Caco-2 (cell line): ENCODE results near the gene AKR1C4. TPM values are rescaled to one million over a fixed set of nuclear protein-coding genes. Genes with fewer than 3 reads are reported as not detected.
"Not testable (repeated sequence)": the region's sequence is repeated elsewhere in the genome, so short reads cannot be mapped to it uniquely, and the experiment has no call there.

Experiments used
- BruUV-seq: library from RNA; stranded (reverse); fragments of 400-500 nt; replicated peaks from 2 replicates; lab custom pipeline; 2021; lab: Mats Ljungman, UMichigan
- CTCF ChIA-PET: fragments of 300-600 bp; sonication (Branson Sonifier 250); formaldehyde crosslinking; loops from one replicate; lab custom pipeline; 2022; ENCODE audit warnings: antibody characterized with exemption; lab: Charles Lee
- POLR2A ChIA-PET: fragments of 300-600 bp; sonication (Branson Sonifier 250); formaldehyde crosslinking; loops from one replicate; lab custom pipeline; 2022; ENCODE audit warnings: antibody characterized with exemption; lab: Charles Lee
- DNase-seq, 2 experiments: peaks; one replicate each; pipeline versions ENCODE4 v3.0.0 to v3.0.0-alpha.2; 2020 to 2022
- H3K27me3 ChIP-seq: replicated peaks from 2 replicates; pipeline ENCODE4 v1.6.0; 2011; ENCODE audit warnings: low read length; ENCODE audit not compliant: control insufficient read depth, insufficient read depth
- H3K36me3 ChIP-seq: 2 replicates; pipeline ENCODE4 v1.5.1; 2011; ENCODE audit warnings: low read length; ENCODE audit not compliant: control insufficient read depth, insufficient read depth
- H3K4me1 ChIP-seq: fragments of 250-450 bp; sonication (Bioruptor Pico); 2 replicates; pipeline ENCODE4 v1.5.1; 2020; ENCODE audit warnings: mild to moderate bottlenecking
- H3K4me3 ChIP-seq: 2 replicates; pipeline ENCODE4 v1.5.1; 2011; ENCODE audit warnings: low read depth, mild to moderate bottlenecking, control low read depth, low read length
- H3K9me3 ChIP-seq: fragments of 250-450 bp; sonication (Bioruptor Pico); 2 replicates; pipeline ENCODE4 v1.5.1; 2020; ENCODE audit warnings: mild to moderate bottlenecking, moderate library complexity
- H3K27ac Mint-ChIP-seq: one replicate; pipeline ENCODE4 v1.8.0; 2022; ENCODE audit warnings: mixed read lengths; ENCODE audit not compliant: unreplicated experiment
- H3K27me3 Mint-ChIP-seq: one replicate; pipeline ENCODE4 v1.8.0; 2022; ENCODE audit warnings: mixed read lengths; ENCODE audit not compliant: insufficient read depth, unreplicated experiment
- H3K36me3 Mint-ChIP-seq: one replicate; pipeline ENCODE4 v1.8.0; 2022; ENCODE audit warnings: mild to moderate bottlenecking, mixed read lengths; ENCODE audit not compliant: insufficient read depth, unreplicated experiment
- H3K4me1 Mint-ChIP-seq: one replicate; pipeline ENCODE4 v1.8.0; 2022; ENCODE audit warnings: low read depth, mixed read lengths; ENCODE audit not compliant: unreplicated experiment
- H3K4me3 Mint-ChIP-seq: one replicate; pipeline ENCODE4 v1.8.0; 2022; ENCODE audit warnings: mild to moderate bottlenecking, moderate library complexity, mixed read lengths; ENCODE audit not compliant: unreplicated experiment
- H3K9me3 Mint-ChIP-seq: one replicate; pipeline ENCODE4 v1.8.0; 2022; ENCODE audit warnings: mixed read lengths; ENCODE audit not compliant: unreplicated experiment
- CTCF ChIP-seq, 2 experiments: fragments of 200-600 bp in 1 of 2; IDR thresholded peaks; 1 replicate in 1 of 2; 2 replicates in 1 of 2; pipeline versions ENCODE4 v1.5.1 to v1.8.0; 2011 to 2022; ENCODE audit warnings: antibody characterized with exemption in 1 of 2, control low read depth in 1 of 2, inconsistent platforms in 1 of 2, low read depth in 1 of 2, low read length in 1 of 2, mild to moderate bottlenecking in 1 of 2, moderate library complexity in 1 of 2; ENCODE audit not compliant: insufficient read depth in 1 of 2, severe bottlenecking in 1 of 2, unreplicated experiment in 1 of 2
- intact Hi-C: fragments of 100-400 bp; cut with micrococcal nuclease; formaldehyde crosslinking; loops from one replicate; pipeline ENCODE4 v1.10.0; 2022; ENCODE audit not compliant: unreplicated experiment
- total RNA-seq: library from RNA; stranded (reverse); gene quantifications from 2 replicates; pipeline ENCODE4 v1.2.3, GENCODE V29; 2022

AKR1C4 gene
- total RNA-seq, 1 experiment from 2014 or later, result 0.25 TPM

- intact Hi-C loops, result loop anchor here (5.0 kb wide), 1 partner anchor 106 kb away; the partner anchor contains the start of gene AKR1C3
- CTCF ChIA-PET, result no interaction called here
Measured at GRCh38 chr10:5198386-5198785, 1.7 kb downstream of the AKR1C4 start.

DNA sequence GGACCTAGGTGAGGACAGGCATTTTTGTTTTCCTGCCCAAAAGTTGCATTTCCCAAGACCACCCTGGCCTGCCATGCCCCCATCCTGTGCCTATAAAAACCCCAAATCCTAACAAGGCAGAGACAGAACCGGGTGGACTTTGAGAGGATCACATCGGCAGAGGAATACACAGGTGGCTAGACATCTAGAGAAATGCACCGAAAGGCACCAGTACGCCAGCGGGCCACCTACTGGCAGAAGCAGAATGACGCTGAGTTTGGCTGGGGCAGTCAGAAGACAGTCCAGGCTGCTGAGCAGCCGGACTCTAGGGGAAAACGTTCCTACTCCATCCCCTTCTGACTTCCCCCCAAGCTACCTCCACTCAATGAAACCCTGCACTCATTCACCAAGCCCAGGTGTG is 2.8 kb downstream of the AKR1C4 start:
- no peak overlapping the region for H3K4me3 Mint-ChIP-seq
- ChIA-PET CTCF (no interaction called here), POLR2A (no interaction called here)
- H3K36me3 ChIP-seq, result no peaks in the 10 kb centered on the region
- intact Hi-C loops, result loop anchor here (5.0 kb wide), 1 partner anchor 107 kb away; the partner anchor contains the start of gene AKR1C3
- peaks cover 11% of the 10 kb centered on the region for H3K4me1 Mint-ChIP-seq
- no peak overlapping the region for H3K27ac Mint-ChIP-seq
- H3K9me3 Mint-ChIP-seq, result peaks cover 30% of the 10 kb centered on the region
- H3K27me3 ChIP-seq, result no peaks in the 10 kb centered on the region
- peaks cover 23% of the 10 kb centered on the region for H3K4me1 ChIP-seq
- H3K27me3 Mint-ChIP-seq, result no peaks in the 10 kb centered on the region
- H3K36me3 Mint-ChIP-seq, result no peaks in the 10 kb centered on the region
- no peak for DNase-seq
- no peak for TF ChIP-seq CTCF (IDR thresholded peaks at IDR 0.05; ENCODE audit: insufficient read depth in 1 of 2, low read depth in 1 of 2, low read length in 1 of 2, severe bottlenecking in 1 of 2, unreplicated experiment in 1 of 2)
- H3K4me3 ChIP-seq, result no peak overlapping the region
- H3K9me3 ChIP-seq, result peaks cover 17% of the 10 kb centered on the region
- BruUV-seq, result no TSS peak

More at GRCh38 chr10:5198386-5198785, 1.7 kb downstream of the AKR1C4 start:
- POLR2A ChIA-PET, result interaction anchor here (0.6 kb wide), 1 partner anchor 248 kb away, joined by 3 read pairs; no protein-coding TSS in a partner anchor
- no peak for DNase-seq
- BruUV-seq, result no TSS peak
- no peak overlapping the region for H3K27ac Mint-ChIP-seq
- Histone ChIP-seq H3K4me3 (no peak overlapping the region), H3K27me3 (no peaks in the 10 kb centered on the region), H3K4me1 (peaks cover 23% of the 10 kb centered on the region), H3K36me3 (no peaks in the 10 kb centered on the region), H3K9me3 (peaks cover 17% of the 10 kb centered on the region)
- H3K4me1 Mint-ChIP-seq, result peaks cover 14% of the 10 kb centered on the region
- no peak overlapping the region for H3K4me3 Mint-ChIP-seq
- TF ChIP-seq CTCF (IDR thresholded peaks at IDR 0.05; ENCODE audit: insufficient read depth in 1 of 2, low read depth in 1 of 2, low read length in 1 of 2, severe bottlenecking in 1 of 2, unreplicated experiment in 1 of 2), result no peak
- H3K36me3 Mint-ChIP-seq, result no peaks in the 10 kb centered on the region
- no peaks in the 10 kb centered on the region for H3K27me3 Mint-ChIP-seq
- H3K9me3 Mint-ChIP-seq, result peaks cover 40% of the 10 kb centered on the region

GRCh38 chr10:5206799-5207198 is 10.2 kb downstream of the AKR1C4 start:
- Histone ChIP-seq H3K36me3 (no peaks in the 10 kb centered on the region), H3K4me1 (no peaks in the 10 kb centered on the region), H3K27me3 (no peaks in the 10 kb centered on the region), H3K4me3 (no peak overlapping the region), H3K9me3 (peaks cover 19% of the 10 kb centered on the region)
- no peak overlapping the region for H3K27ac Mint-ChIP-seq
- no peaks in the 10 kb centered on the region for H3K36me3 Mint-ChIP-seq
- no peak for TF ChIP-seq CTCF (IDR thresholded peaks at IDR 0.05; ENCODE audit: insufficient read depth in 1 of 2, low read depth in 1 of 2, low read length in 1 of 2, severe bottlenecking in 1 of 2, unreplicated experiment in 1 of 2)
- CTCF ChIA-PET, result no interaction called here
- no peaks in the 10 kb centered on the region for H3K4me1 Mint-ChIP-seq
- BruUV-seq, result no TSS peak
- no peak for DNase-seq
- POLR2A ChIA-PET, result interaction anchor here (0.6 kb wide), 1 partner anchor 9 kb away, joined by 3 read pairs; no protein-coding TSS in a partner anchor
- H3K9me3 Mint-ChIP-seq, result peaks cover 7% of the 10 kb centered on the region
- intact Hi-C loops, result no loop called here
- no peaks in the 10 kb centered on the region for H3K27me3 Mint-ChIP-seq
- H3K4me3 Mint-ChIP-seq, result no peak overlapping the region

DNA sequence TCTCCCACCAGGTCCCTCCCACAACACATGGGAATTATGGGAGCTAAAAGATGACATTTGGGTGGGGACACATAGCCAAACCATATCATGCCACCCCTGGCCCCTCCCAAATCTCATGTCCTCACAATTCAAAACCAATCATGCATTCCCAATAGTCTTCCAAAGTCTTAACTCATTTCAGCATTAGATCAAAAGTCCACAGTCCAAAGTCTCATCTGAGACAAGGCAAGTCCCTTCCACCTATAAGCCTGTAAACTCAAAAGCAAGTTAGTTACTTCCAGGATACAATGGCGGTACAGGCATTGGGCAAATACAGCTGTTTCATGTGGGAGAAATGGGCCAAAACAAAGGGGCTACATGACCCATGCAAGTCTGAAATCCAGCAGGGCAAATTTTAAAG is 13.1 kb downstream of the AKR1C4 start:
- H3K27ac Mint-ChIP-seq, BruUV-seq, H3K4me1 Mint-ChIP-seq, H3K4me3 Mint-ChIP-seq, H3K36me3 Mint-ChIP-seq, H3K27me3 ChIP-seq, H3K27me3 Mint-ChIP-seq, DNase-seq, intact Hi-C loops, H3K4me3 ChIP-seq, POLR2A ChIA-PET, H3K4me1 ChIP-seq, H3K36me3 ChIP-seq: not testable (repeated sequence)
- peaks cover 12% of the 10 kb centered on the region for H3K9me3 Mint-ChIP-seq
- CTCF ChIA-PET, result interaction anchor here (0.6 to 0.7 kb wide), 2 partner anchors 31 to 191 kb away, joined by 3 read pairs; no protein-coding TSS in a partner anchor
- peaks cover 16% of the 10 kb centered on the region for H3K9me3 ChIP-seq

DNA sequence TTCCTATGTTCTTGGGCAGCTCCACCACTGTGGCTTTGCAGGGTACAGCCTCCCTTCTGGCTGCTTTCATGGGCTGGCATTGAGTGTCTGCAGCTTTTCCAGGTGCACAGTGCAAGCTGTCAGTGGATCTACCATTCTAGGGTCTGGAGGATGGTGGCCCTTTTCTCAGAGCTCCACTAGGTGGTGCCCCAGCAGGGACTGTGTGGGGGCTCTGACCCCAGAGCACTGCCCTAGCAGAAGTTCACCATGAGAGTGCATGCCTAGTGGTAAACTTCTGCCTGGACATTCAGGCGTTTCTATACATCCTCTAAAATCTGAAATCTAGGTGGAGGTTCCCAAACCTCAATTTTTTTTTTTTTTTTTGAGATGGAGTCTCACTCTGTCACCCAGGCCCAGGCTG is 13.6 kb downstream of the AKR1C4 start:
- H3K27me3 ChIP-seq, H3K27me3 Mint-ChIP-seq, H3K27ac Mint-ChIP-seq, H3K4me3 Mint-ChIP-seq, BruUV-seq, H3K36me3 ChIP-seq, H3K36me3 Mint-ChIP-seq, H3K4me1 Mint-ChIP-seq, H3K4me1 ChIP-seq, intact Hi-C loops, DNase-seq, POLR2A ChIA-PET, H3K4me3 ChIP-seq: not testable (repeated sequence)
- peaks cover 16% of the 10 kb centered on the region for H3K9me3 ChIP-seq
- CTCF ChIA-PET, result interaction anchor here (0.6 to 0.7 kb wide), 2 partner anchors 31 to 191 kb away, joined by 3 read pairs; no protein-coding TSS in a partner anchor
- peaks cover 12% of the 10 kb centered on the region for H3K9me3 Mint-ChIP-seq
